ENCODE measurements around the gene DNAH10.

The DNAH10 gene

GRCh38 chr12:123807002-123807401 lies 44.9 kb downstream of the DNAH10 start:
- no peaks in the 10 kb centered on the region for H3K9me3 ChIP-seq (ENCODE audit: severe bottlenecking)
- no peaks in the 10 kb centered on the region for H3K36me3 ChIP-seq (ENCODE audit: low read depth)
- DNase-seq (ENCODE audit: low spot score) (no peak), ATAC-seq (ENCODE audit: low read depth) (no peak)
- H3K27ac ChIP-seq (ENCODE audit: poor library complexity, severe bottlenecking): no peak overlapping the region
- no peak overlapping the region for H3K4me3 ChIP-seq (ENCODE audit: severe bottlenecking)
- TF ChIP-seq CTCF (IDR thresholded peaks at IDR 0.05; ENCODE audit: poor library complexity, severe bottlenecking): no peak
- no peaks in the 10 kb centered on the region for H3K4me1 ChIP-seq (ENCODE audit: insufficient read depth, poor library complexity, severe bottlenecking)
- H3K27me3 ChIP-seq (ENCODE audit: insufficient read depth, poor library complexity, severe bottlenecking): no peaks in the 10 kb centered on the region

GRCh38 chr12:123807670-123808069 lies 45.6 kb downstream of the DNAH10 start:
- Histone ChIP-seq H3K27me3 (ENCODE audit: insufficient read depth, poor library complexity, severe bottlenecking) (no peaks in the 10 kb centered on the region), H3K9me3 (ENCODE audit: severe bottlenecking) (no peaks in the 10 kb centered on the region), H3K4me1 (ENCODE audit: insufficient read depth, poor library complexity, severe bottlenecking) (no peaks in the 10 kb centered on the region), H3K27ac (ENCODE audit: poor library complexity, severe bottlenecking) (no peak overlapping the region), H3K36me3 (ENCODE audit: low read depth) (no peaks in the 10 kb centered on the region), H3K4me3 (ENCODE audit: severe bottlenecking) (no peak overlapping the region)
- DNase-seq (ENCODE audit: low spot score) (no peak), ATAC-seq (ENCODE audit: low read depth) (no peak)
- no peak for TF ChIP-seq CTCF (IDR thresholded peaks at IDR 0.05; ENCODE audit: poor library complexity, severe bottlenecking)

- H3K4me3 ChIP-seq (ENCODE audit: severe bottlenecking): no peak overlapping the region
Measured at GRCh38 chr12:123808167-123808566, 46.1 kb downstream of the DNAH10 start.

GRCh38 chr12:123813349-123813748 lies 51.2 kb downstream of the DNAH10 start:
- Histone ChIP-seq H3K9me3 (ENCODE audit: severe bottlenecking) (peaks cover 5% of the 10 kb centered on the region), H3K27ac (ENCODE audit: poor library complexity, severe bottlenecking) (no peak overlapping the region), H3K27me3 (ENCODE audit: insufficient read depth, poor library complexity, severe bottlenecking) (no peaks in the 10 kb centered on the region), H3K4me3 (ENCODE audit: severe bottlenecking) (no peak overlapping the region), H3K36me3 (ENCODE audit: low read depth) (no peaks in the 10 kb centered on the region), H3K4me1 (ENCODE audit: insufficient read depth, poor library complexity, severe bottlenecking) (no peaks in the 10 kb centered on the region)
- ATAC-seq (ENCODE audit: low read depth) (no peak), DNase-seq (ENCODE audit: low spot score) (no peak)
- TF ChIP-seq CTCF (IDR thresholded peaks at IDR 0.05; ENCODE audit: poor library complexity, severe bottlenecking): no peak

More at GRCh38 chr12:123808167-123808566, 46.1 kb downstream of the DNAH10 start:
- Histone ChIP-seq H3K36me3 (ENCODE audit: low read depth) (no peaks in the 10 kb centered on the region), H3K27me3 (ENCODE audit: insufficient read depth, poor library complexity, severe bottlenecking) (no peaks in the 10 kb centered on the region), H3K4me1 (ENCODE audit: insufficient read depth, poor library complexity, severe bottlenecking) (no peaks in the 10 kb centered on the region), H3K9me3 (ENCODE audit: severe bottlenecking) (no peaks in the 10 kb centered on the region), H3K27ac (ENCODE audit: poor library complexity, severe bottlenecking) (no peak overlapping the region)
- DNase-seq (ENCODE audit: low spot score): no peak
- peak; percentile 31 for TF ChIP-seq CTCF (IDR thresholded peaks at IDR 0.05; ENCODE audit: poor library complexity, severe bottlenecking)
- ATAC-seq (ENCODE audit: low read depth): peak; percentile 69

- peaks cover 5% of the 10 kb centered on the region for H3K9me3 ChIP-seq (ENCODE audit: severe bottlenecking)
- H3K4me1 ChIP-seq (ENCODE audit: insufficient read depth, poor library complexity, severe bottlenecking): no peaks in the 10 kb centered on the region
- no peaks in the 10 kb centered on the region for H3K36me3 ChIP-seq (ENCODE audit: low read depth)
- no peak for ATAC-seq (ENCODE audit: low read depth)
- no peak overlapping the region for H3K4me3 ChIP-seq (ENCODE audit: severe bottlenecking)
- no peak overlapping the region for H3K27ac ChIP-seq (ENCODE audit: poor library complexity, severe bottlenecking)
- DNase-seq (ENCODE audit: low spot score): no peak
- no peaks in the 10 kb centered on the region for H3K27me3 ChIP-seq (ENCODE audit: insufficient read depth, poor library complexity, severe bottlenecking)
- TF ChIP-seq CTCF (IDR thresholded peaks at IDR 0.05; ENCODE audit: poor library complexity, severe bottlenecking): no peak
Measured at GRCh38 chr12:123815968-123816367, 53.9 kb downstream of the DNAH10 start.
